ENCODE data around the gene ZNF320. TPM values are rescaled to one million over a fixed set of nuclear protein-coding genes. Genes with fewer than 3 reads are reported as not detected.
A peak's percentile ranks its signal among the peaks of the same experiment; 100 is the strongest.

ZNF320 gene
- total and polyA plus RNA-seq, 2 experiments from 2014 or later = 13.6 to 32.3 TPM

DNA sequence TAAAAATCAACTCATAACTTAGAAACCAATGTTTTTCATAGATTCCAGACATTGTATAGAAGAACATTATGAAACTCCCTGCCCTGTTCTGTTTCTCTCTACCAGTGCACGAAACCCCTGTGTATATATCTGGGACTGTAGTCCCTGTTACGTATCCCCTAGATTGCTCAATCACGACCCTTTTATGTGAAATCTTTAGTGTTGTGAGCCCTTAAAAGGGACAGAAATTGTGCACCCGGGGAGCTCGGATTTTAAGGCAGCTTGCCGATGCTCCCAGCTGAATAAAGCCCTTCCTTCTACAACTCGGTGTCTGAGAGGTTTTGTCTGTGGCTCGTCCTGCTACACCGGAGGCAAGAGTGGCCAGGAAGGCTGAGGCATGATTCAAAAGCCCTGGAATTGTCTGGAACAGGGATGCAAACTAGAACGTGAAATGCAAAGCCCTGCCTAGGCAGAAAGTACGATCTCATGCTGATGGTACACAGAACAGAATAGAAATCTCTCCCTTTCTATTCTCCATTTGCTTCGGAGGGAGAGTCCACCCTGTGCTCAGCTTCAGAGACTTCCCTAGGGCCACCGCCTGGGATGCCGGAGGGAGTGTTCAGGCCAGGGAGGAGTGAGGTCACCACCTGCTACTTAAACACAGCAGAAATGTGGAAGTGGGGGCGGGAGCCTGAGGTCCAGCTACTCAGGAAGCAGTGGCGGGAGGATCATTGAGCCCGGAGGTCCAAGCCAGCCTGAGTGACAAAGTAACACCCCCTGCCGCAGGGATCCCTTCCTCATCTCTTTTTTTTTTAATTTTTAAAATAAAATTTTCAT, 26.6 kb upstream of the ZNF320 start (continued):
- TF ChIP-seq REST (IDR thresholded peaks at IDR 0.05; ENCODE audit: unreplicated experiment) = no peak
- TF ChIP-seq ZNF331 (CRISPR knock-in tag; IDR thresholded peaks at IDR 0.05; ENCODE audit: low read depth) = no peak
- TF ChIP-seq JUNB (IDR thresholded peaks at IDR 0.05; ENCODE audit: unreplicated experiment) = no peak

GRCh38 chr19:52922841-52923777, 25.7 kb upstream of the ZNF320 start, which contains the start of gene ZNF888:
Gene ZNF888 (minus strand): TSS chr19:52923428. CDS start chr19:52917873, 5,555 bp downstream.
- DNase-seq (ENCODE audit: low spot score) = peak; percentile 91
- peaks cover 4% of the 10 kb centered on the region; the same call in 1 of the 2 replicates for H3K36me3 ChIP-seq (ENCODE audit: insufficient read depth)
- Mint-ChIP-seq H3K4me1 (peaks cover 24% of the 10 kb centered on the region), H3K9me3 (0 out of 3 replicates have a peak, but pooled peaks cover 4% of the 10 kb centered on the region), H3K27ac (peak within 1 kb of the TSS; percentile 94), H3K27me3 (ENCODE audit: insufficient read depth, low read depth, poor library complexity) (peaks cover 15% of the 10 kb centered on the region), H3K4me3 (peak within 1 kb of the TSS; percentile 88), H3K36me3 (ENCODE audit: low read depth) (peaks cover 23% of the 10 kb centered on the region)
- H3K27ac ChIP-seq (ENCODE audit: low read depth) = peak within 1 kb of the TSS; percentile 89
- H3K4me2 ChIP-seq = peak within 1 kb of the TSS; percentile 92
- peaks cover 19% of the 10 kb centered on the region for H3K4me1 ChIP-seq (ENCODE audit: insufficient read depth)
- H3K79me2 ChIP-seq (replicated peaks; ENCODE audit: insufficient read depth) = peaks cover 8% of the 10 kb centered on the region
- peak; percentile 95 for ATAC-seq
- H4K20me1 ChIP-seq (replicated peaks; ENCODE audit: insufficient read depth) = peaks cover 5% of the 10 kb centered on the region; the same call in 1 of the 2 replicates
- peak within 1 kb of the TSS; percentile 97 for H2AFZ ChIP-seq
- H3K4me3 ChIP-seq = peak within 1 kb of the TSS; percentile 95
- no peaks in the 10 kb centered on the region for H3K9me2 ChIP-seq (ENCODE audit: insufficient read depth)
- no peaks in the 10 kb centered on the region for H3K27me3 ChIP-seq (ENCODE audit: insufficient read depth)
- H3F3A ChIP-seq (replicated peaks; ENCODE audit: low read depth) = 0 out of 2 replicates have a peak, but pooled peaks cover 4% of the 10 kb centered on the region
- TF ChIP-seq REST (IDR thresholded peaks at IDR 0.05; ENCODE audit: unreplicated experiment) (no peak), NANOG (IDR thresholded peaks at IDR 0.05; ENCODE audit: borderline replicate concordance) (no peak), STAT1 (IDR thresholded peaks at IDR 0.05; ENCODE audit: unreplicated experiment) (no peak), EZH2phosphoT487 (IDR thresholded peaks at IDR 0.05; ENCODE audit: unreplicated experiment) (no peak), ZNF114 (CRISPR knock-in tag; IDR thresholded peaks at IDR 0.05) (no peak), ETS1 (IDR thresholded peaks at IDR 0.05) (no peak), POLR2AphosphoS5 (IDR thresholded peaks at IDR 0.05; ENCODE audit: low read depth) (peak; percentile 73)

All from GM23338 (cell line).